Measurements from ENCODE around the gene GPR35. TPM values are rescaled to one million over a fixed set of nuclear protein-coding genes. Genes with fewer than 3 reads are reported as not detected.

Gene GPR35
- total RNA-seq, 6 donors from 2014 or later: 1.9 to 14.7 (median 4.6) TPM

- DNase-seq (no peak), ATAC-seq (ENCODE audit: low FRiP score in 2 of 2) (no peak)
- 91 to 92% methylated on average over 3 of the region's 3 CpGs for WGBS, 2 donors
- peaks cover 49 to 62% (median 53%) of the 10 kb centered on the region in 4 donors for H3K4me1 ChIP-seq
- H3K27me3 ChIP-seq: no peaks in the 10 kb centered on the region
- no peak overlapping the region for H3K4me3 ChIP-seq
- H3K9me3 ChIP-seq: no peaks in the 10 kb centered on the region
- H3K27ac ChIP-seq: no peak overlapping the region
- no peak for TF ChIP-seq POLR2AphosphoS5 (IDR thresholded peaks at IDR 0.05)
- peaks cover 0 to 12% (median 7%) of the 10 kb centered on the region in 4 donors for H3K36me3 ChIP-seq
These were observed 42.5 kb upstream of the GPR35 start for GRCh38 chr2:240582781-240583180.

DNA sequence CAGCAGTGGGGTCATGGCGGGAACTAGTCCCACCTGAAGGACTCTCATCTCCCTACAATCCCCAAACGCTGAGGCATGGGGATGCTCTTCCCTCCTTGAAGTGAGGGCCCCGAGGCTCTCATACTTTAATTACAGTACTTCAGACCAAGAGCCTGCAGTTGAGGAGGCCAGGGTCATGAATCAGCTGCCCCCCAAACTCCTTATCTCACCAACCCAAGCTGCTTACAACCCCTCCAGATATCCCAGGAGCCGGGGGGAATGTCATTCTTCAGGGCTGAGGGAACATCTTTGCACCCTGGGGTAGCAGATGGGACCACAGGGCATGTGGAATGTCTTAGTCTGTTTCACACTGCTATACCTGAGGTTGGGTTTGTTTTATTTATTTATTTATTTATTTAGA, 41.5 kb upstream of the GPR35 start:
- no peak overlapping the region for H3K4me3 ChIP-seq
- peaks cover 48 to 62% (median 54%) of the 10 kb centered on the region in 4 donors for H3K4me1 ChIP-seq
- no peaks in the 10 kb centered on the region for H3K9me3 ChIP-seq
- ATAC-seq (ENCODE audit: low FRiP score in 2 of 2) (no peak), DNase-seq (no peak)
- H3K27me3 ChIP-seq: no peaks in the 10 kb centered on the region
- no peak for TF ChIP-seq EP300 (IDR thresholded peaks at IDR 0.05)
- no peak for TF ChIP-seq POLR2A (IDR thresholded peaks at IDR 0.05)
- TF ChIP-seq, protein P1, sequence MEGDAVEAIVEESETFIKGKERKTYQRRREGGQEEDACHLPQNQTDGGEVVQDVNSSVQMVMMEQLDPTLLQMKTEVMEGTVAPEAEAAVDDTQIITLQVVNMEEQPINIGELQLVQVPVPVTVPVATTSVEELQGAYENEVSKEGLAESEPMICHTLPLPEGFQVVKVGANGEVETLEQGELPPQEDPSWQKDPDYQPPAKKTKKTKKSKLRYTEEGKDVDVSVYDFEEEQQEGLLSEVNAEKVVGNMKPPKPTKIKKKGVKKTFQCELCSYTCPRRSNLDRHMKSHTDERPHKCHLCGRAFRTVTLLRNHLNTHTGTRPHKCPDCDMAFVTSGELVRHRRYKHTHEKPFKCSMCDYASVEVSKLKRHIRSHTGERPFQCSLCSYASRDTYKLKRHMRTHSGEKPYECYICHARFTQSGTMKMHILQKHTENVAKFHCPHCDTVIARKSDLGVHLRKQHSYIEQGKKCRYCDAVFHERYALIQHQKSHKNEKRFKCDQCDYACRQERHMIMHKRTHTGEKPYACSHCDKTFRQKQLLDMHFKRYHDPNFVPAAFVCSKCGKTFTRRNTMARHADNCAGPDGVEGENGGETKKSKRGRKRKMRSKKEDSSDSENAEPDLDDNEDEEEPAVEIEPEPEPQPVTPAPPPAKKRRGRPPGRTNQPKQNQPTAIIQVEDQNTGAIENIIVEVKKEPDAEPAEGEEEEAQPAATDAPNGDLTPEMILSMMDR (IDR thresholded peaks at IDR 0.05): no peak
- no peak for TF ChIP-seq POLR2AphosphoS5 (IDR thresholded peaks at IDR 0.05)
- WGBS, 2 donors: 83 to 100% methylated on average over 1 to 4 of the region's 4 CpGs
- peaks cover 0 to 2% (median 0%) of the 10 kb centered on the region in 4 donors for H3K36me3 ChIP-seq
- H3K27ac ChIP-seq: no peak overlapping the region

GRCh38 chr2:240584486-240585031, 40.7 kb upstream of the GPR35 start:
- Histone ChIP-seq H3K27ac (peak overlapping the region in 2 of 4 donors; percentile 11 to 96), H3K27me3 (no peaks in the 10 kb centered on the region), H3K4me1 (peaks cover 40 to 55% (median 46%) of the 10 kb centered on the region in 4 donors), H3K9me3 (no peaks in the 10 kb centered on the region), H3K4me3 (peak overlapping the region in 2 of 4 donors; percentile 90 to 99), H3K36me3 (peaks cover 0 to 5% (median 1%) of the 10 kb centered on the region in 4 donors)
- 70 to 80% methylated on average over 3 to 4 of the region's 4 CpGs for WGBS, 2 donors
- DNase-seq (no peak), ATAC-seq (ENCODE audit: low FRiP score in 2 of 2) (no peak)
- TF ChIP-seq POLR2AphosphoS5 (IDR thresholded peaks at IDR 0.05): no peak
- TF ChIP-seq, protein P1 (IDR thresholded peaks at IDR 0.05): no peak
- TF ChIP-seq POLR2A (IDR thresholded peaks at IDR 0.05): no peak
- TF ChIP-seq EP300 (IDR thresholded peaks at IDR 0.05): no peak

GRCh38 chr2:240585101-240585500, 40.2 kb upstream of the GPR35 start:
- Histone ChIP-seq H3K27ac (peak overlapping the region in 2 of 4 donors; percentile 11 to 96), H3K27me3 (no peaks in the 10 kb centered on the region), H3K4me3 (peak overlapping the region; percentile 73 to 99 (median 84)), H3K9me3 (no peaks in the 10 kb centered on the region), H3K4me1 (peaks cover 35 to 50% (median 41%) of the 10 kb centered on the region in 4 donors), H3K36me3 (peaks cover 0 to 10% (median 4%) of the 10 kb centered on the region in 4 donors)
- ATAC-seq (ENCODE audit: low FRiP score in 2 of 2) (no peak), DNase-seq (no peak)
- 89 to 95% methylated on average over 5 to 6 of the region's 6 CpGs for WGBS, 2 donors
- TF ChIP-seq, protein P1 (IDR thresholded peaks at IDR 0.05): no peak
- TF ChIP-seq POLR2AphosphoS5 (IDR thresholded peaks at IDR 0.05) (no peak), POLR2A (IDR thresholded peaks at IDR 0.05) (no peak), EP300 (IDR thresholded peaks at IDR 0.05) (no peak)

DNA sequence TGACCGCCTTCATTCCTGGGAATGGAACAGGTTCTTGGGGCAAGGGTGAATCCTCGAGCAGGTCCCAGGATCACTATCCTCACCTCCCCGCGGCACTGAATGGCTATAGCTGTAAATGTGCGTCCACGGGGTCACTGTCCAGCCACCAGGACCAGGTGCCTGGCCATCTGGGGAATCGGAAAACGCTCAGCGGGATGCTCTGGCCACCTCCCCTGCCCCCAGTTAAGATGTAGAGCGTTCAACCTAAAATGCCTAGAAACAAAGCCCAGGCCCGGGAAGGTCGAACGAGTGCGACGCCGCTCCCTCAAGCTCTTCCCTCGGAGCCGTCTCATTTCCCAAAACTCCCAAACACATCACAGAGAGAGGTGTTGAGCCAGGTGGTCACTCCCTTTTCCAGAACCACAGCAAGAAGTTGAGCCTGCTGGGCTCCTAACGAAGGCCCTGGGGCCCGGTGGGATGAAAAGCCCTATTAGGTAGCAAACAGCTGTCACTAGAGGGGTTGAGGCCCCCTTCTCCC, 39.5 kb upstream of the GPR35 start:
- H3K9me3 ChIP-seq: no peaks in the 10 kb centered on the region
- no peak for DNase-seq
- no peak for ATAC-seq (ENCODE audit: low FRiP score in 2 of 2)
- H3K4me3 ChIP-seq: peak overlapping the region; percentile 73 to 99 (median 84)
- no peaks in the 10 kb centered on the region for H3K27me3 ChIP-seq
- WGBS, 2 donors: 0 to 7% methylated on average over 14 to 20 of the region's 20 CpGs
- H3K27ac ChIP-seq: peak overlapping the region; percentile 80 to 96 (median 88)
- peaks cover 0 to 17% (median 9%) of the 10 kb centered on the region in 4 donors for H3K36me3 ChIP-seq
- H3K4me1 ChIP-seq: peaks cover 28 to 44% (median 35%) of the 10 kb centered on the region in 4 donors
- TF ChIP-seq POLR2A (IDR thresholded peaks at IDR 0.05) (no peak), POLR2AphosphoS5 (IDR thresholded peaks at IDR 0.05) (no peak), EP300 (IDR thresholded peaks at IDR 0.05) (no peak)
- TF ChIP-seq, protein P1 (IDR thresholded peaks at IDR 0.05): no peak

Data from upper lobe of left lung (tissue), 6 donors.